ENCODE measurements around the gene USP7.

DNA sequence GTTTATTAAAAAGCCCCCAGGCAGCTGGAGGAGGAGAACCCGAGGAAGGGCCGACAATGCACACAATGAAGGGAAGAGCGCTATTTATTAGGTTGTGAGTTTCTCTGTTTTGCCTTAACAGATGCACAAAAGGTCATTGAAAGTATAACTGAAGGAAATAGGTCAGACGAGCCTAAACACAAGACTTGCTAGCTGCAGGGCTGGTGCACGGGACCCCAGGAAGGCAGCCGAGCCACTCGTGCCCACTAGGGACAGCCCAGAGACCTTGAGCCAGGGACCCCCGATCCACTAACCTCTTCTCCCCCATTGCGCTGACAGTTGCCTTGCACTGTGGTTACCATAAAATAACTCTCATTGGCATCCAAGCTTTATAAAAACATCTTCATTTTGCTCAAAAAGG lies 70.3 kb downstream of the USP7 start:
- TF ChIP-seq, protein P1, sequence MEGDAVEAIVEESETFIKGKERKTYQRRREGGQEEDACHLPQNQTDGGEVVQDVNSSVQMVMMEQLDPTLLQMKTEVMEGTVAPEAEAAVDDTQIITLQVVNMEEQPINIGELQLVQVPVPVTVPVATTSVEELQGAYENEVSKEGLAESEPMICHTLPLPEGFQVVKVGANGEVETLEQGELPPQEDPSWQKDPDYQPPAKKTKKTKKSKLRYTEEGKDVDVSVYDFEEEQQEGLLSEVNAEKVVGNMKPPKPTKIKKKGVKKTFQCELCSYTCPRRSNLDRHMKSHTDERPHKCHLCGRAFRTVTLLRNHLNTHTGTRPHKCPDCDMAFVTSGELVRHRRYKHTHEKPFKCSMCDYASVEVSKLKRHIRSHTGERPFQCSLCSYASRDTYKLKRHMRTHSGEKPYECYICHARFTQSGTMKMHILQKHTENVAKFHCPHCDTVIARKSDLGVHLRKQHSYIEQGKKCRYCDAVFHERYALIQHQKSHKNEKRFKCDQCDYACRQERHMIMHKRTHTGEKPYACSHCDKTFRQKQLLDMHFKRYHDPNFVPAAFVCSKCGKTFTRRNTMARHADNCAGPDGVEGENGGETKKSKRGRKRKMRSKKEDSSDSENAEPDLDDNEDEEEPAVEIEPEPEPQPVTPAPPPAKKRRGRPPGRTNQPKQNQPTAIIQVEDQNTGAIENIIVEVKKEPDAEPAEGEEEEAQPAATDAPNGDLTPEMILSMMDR (IDR thresholded peaks at IDR 0.05; ENCODE audit: low read length) = no peak
- TF ChIP-seq EZH2 (optimal IDR thresholded peaks at IDR 0.05; ENCODE audit: low read depth, low read length) = no peak
- TF ChIP-seq EZH2phosphoT487 (IDR thresholded peaks at IDR 0.05; ENCODE audit: low read length) = no peak
